Muscle of leg (tissue), 9 donors: ENCODE measurements around the gene SLC9A1. TPM values are rescaled to one million over a fixed set of nuclear protein-coding genes. Genes with fewer than 3 reads are reported as not detected.

Experiments used
- polyA plus RNA-seq, 8 donors: library from polyadenylated mRNA; unstranded; fragments of 120-200 nt; gene quantifications; one replicate each; pipeline versions ENCODE4 v1.2.1 to v1.2.3, GENCODE V29; 2013; ENCODE audit warnings: inconsistent platforms in 1 of 8, low replicate concordance in 1 of 8; ENCODE audit not compliant: insufficient read length in 8 of 8, insufficient read depth in 1 of 8
- total RNA-seq: library from RNA; stranded (reverse); fragments of 120-200 nt; gene quantifications from one replicate; pipeline ENCODE4 v1.2.4, GENCODE V29; 2013

SLC9A1 gene
- total and polyA plus RNA-seq, 9 donors = 3.1 to 21.1 (median 16.4) TPM

Other genes starting within 250 kb of the SLC9A1 start
- gene NR0B2, start 241.2 kb downstream of the SLC9A1 start, total RNA-seq = not detected
- gene NR0B2, start 241.2 kb downstream of the SLC9A1 start, polyA plus RNA-seq = 1 to 10 TPM in 1 of 8 donors, under 1 TPM in 3, not detected in 4; 0.11 to 4.5 (median 0.38) TPM
- gene NUDC, start 233.4 kb downstream of the SLC9A1 start, total RNA-seq = 25.8 TPM
- 10 to 100 TPM; 57.7 to 65.5 (median 60.9) TPM for gene NUDC, start 233.4 kb downstream of the SLC9A1 start, polyA plus RNA-seq
- not detected for gene KDF1, start 194.7 kb downstream of the SLC9A1 start, total RNA-seq
- 1 to 10 TPM in 1 of 8 donors, under 1 TPM in 2, not detected in 5; 0.23 to 1.2 (median 0.87) TPM for gene KDF1, start 194.7 kb downstream of the SLC9A1 start, polyA plus RNA-seq
- gene TRNP1, start 161.4 kb downstream of the SLC9A1 start, total RNA-seq = 1.3 TPM
- 1 to 10 TPM; 1.4 to 3.2 (median 2.1) TPM for gene TRNP1, start 161.4 kb downstream of the SLC9A1 start, polyA plus RNA-seq
- 0.35 TPM for gene TENT5B, start 142.3 kb downstream of the SLC9A1 start, total RNA-seq
- gene TENT5B, start 142.3 kb downstream of the SLC9A1 start, polyA plus RNA-seq = 1 to 10 TPM in 1 of 8 donors, under 1 TPM in 7; 0.23 to 1.1 (median 0.40) TPM
- 11.3 TPM for gene WDTC1, start 79.5 kb upstream of the SLC9A1 start, total RNA-seq
- 10 to 100 TPM; 24.0 to 30.7 (median 27.7) TPM for gene WDTC1, start 79.5 kb upstream of the SLC9A1 start, polyA plus RNA-seq
- 22.4 TPM for gene TMEM222, start 167.0 kb upstream of the SLC9A1 start, total RNA-seq
- 10 to 100 TPM; 22.9 to 28.3 (median 26.0) TPM for gene TMEM222, start 167.0 kb upstream of the SLC9A1 start, polyA plus RNA-seq
- gene SYTL1, start 186.9 kb upstream of the SLC9A1 start, total RNA-seq = 0.62 TPM
- 1 to 10 TPM in 5 of 8 donors, under 1 TPM in 3; 0.66 to 4.8 (median 1.2) TPM for gene SYTL1, start 186.9 kb upstream of the SLC9A1 start, polyA plus RNA-seq
- gene MAP3K6, start 211.8 kb upstream of the SLC9A1 start, total RNA-seq = 12.4 TPM
- 10 to 100 TPM in 7 of 8 donors, 1 to 10 TPM in 1; 10.0 to 13.6 (median 12.5) TPM for gene MAP3K6, start 211.8 kb upstream of the SLC9A1 start, polyA plus RNA-seq
- gene FCN3, start 219.7 kb upstream of the SLC9A1 start, total RNA-seq = 0.75 TPM
- 1 to 10 TPM in 1 of 8 donors, under 1 TPM in 5, not detected in 2; 0.20 to 1.7 (median 0.49) TPM for gene FCN3, start 219.7 kb upstream of the SLC9A1 start, polyA plus RNA-seq
- not detected for gene CD164L2, start 228.2 kb upstream of the SLC9A1 start, total RNA-seq
- gene CD164L2, start 228.2 kb upstream of the SLC9A1 start, polyA plus RNA-seq = under 1 TPM in 1 of 8 donors, not detected in 7; 0.48 TPM
- 0.18 TPM for gene GPR3, start 237.5 kb upstream of the SLC9A1 start, total RNA-seq
- 1 to 10 TPM in 2 of 8 donors, under 1 TPM in 6; 0.55 to 1.1 (median 0.86) TPM for gene GPR3, start 237.5 kb upstream of the SLC9A1 start, polyA plus RNA-seq